HUES48 (cell line): Measurements from ENCODE around the gene RBMS3.
"Not testable (repeated sequence)": the region's sequence is repeated elsewhere in the genome, so short reads cannot be mapped to it uniquely, and the experiment has no call there.

Experiments
- H3K27ac ChIP-seq: one replicate; pipeline ENCODE4 v1.7.0; 2013; ENCODE audit warnings: low read depth, low read length, inconsistent platforms
- H3K27me3 ChIP-seq: 2 replicates; pipeline ENCODE4 v1.6.1; 2013; ENCODE audit warnings: mild to moderate bottlenecking, low read length; ENCODE audit not compliant: control insufficient read depth, insufficient read depth
- H3K36me3 ChIP-seq: 2 replicates; pipeline ENCODE4 v1.6.1; 2013; ENCODE audit warnings: low read length; ENCODE audit not compliant: control insufficient read depth, insufficient read depth
- H3K4me1 ChIP-seq: 2 replicates; pipeline ENCODE4 v1.6.1; 2013; ENCODE audit warnings: mild to moderate bottlenecking, low read length; ENCODE audit not compliant: control insufficient read depth, insufficient read depth
- H3K4me3 ChIP-seq: 2 replicates; pipeline ENCODE4 v1.5.1; 2013; ENCODE audit warnings: mild to moderate bottlenecking, low read depth, low read length
- H3K9ac ChIP-seq: 2 replicates; pipeline ENCODE4 v1.6.1; 2013; ENCODE audit warnings: mild to moderate bottlenecking, low read depth, low read length, moderate library complexity
- H3K9me3 ChIP-seq: 2 replicates; pipeline ENCODE4 v1.6.1; 2013; ENCODE audit warnings: low read length; ENCODE audit not compliant: control insufficient read depth, insufficient read depth

Gene RBMS3

DNA sequence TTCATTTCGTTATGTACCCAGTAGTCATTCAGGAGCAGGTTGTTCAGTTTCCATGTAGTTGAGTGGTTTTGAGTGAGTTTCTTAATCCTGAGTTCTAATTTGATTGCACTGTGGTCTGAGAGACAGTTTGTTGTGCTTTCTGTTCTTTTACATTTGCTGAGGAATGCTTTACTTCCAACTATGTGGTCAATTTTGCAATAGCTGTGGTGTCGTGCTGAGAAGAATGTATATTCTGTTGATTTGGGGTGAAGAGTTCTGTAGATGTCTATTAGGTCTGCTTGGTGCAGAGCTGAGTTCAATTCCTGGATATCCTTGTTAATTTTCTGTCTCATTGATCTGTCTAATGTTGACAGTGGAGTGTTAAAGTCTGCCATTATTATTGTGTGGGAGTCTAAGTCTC, 79.4 kb downstream of the RBMS3 start:
- H3K9ac ChIP-seq, H3K36me3 ChIP-seq, H3K27ac ChIP-seq, H3K4me3 ChIP-seq, H3K27me3 ChIP-seq, H3K9me3 ChIP-seq, H3K4me1 ChIP-seq: not testable (repeated sequence)

DNA sequence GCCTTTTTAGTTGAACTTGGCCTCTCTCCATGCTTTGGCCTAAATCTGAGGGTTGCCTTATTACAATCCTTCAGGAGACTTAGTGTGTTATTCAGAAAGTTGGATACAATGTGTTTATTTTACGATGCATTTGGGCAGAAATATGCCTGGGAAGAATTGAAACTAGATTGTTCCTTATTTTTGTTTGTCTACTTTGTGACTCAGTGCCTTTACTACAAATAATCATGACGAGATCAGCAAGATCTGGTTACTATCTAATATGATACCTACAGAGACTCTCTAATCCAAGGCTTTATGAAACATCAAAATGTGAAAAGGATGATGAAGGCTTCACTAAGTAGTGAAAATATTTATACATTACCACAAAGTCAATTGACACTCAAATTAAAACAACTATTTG, 82.2 kb downstream of the RBMS3 start:
- H3K9ac ChIP-seq, result no peak overlapping the region
- no peaks in the 10 kb centered on the region for H3K27me3 ChIP-seq
- H3K4me1 ChIP-seq, result peaks cover 6% of the 10 kb centered on the region
- no peak overlapping the region for H3K27ac ChIP-seq
- no peaks in the 10 kb centered on the region for H3K36me3 ChIP-seq
- H3K4me3 ChIP-seq, result no peak overlapping the region
- no peaks in the 10 kb centered on the region for H3K9me3 ChIP-seq

DNA sequence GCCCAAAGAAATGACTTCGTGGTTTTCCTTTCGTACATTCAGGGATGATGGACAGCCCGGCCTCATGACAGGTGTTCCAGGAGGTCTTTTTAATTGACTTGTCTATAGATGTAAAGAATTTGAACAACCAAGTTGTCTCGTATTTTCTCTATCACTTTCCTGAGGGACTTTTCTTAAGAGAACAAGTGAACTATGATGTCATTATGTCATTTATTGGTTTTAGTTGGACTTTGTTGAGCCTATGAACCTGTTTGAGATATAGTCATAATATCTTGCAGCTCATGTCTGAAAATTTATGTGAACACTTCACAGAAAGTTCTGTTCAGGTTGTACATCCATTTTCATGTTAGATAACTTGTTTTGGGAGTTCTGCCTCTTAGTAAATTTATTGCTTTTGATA, 89.2 kb downstream of the RBMS3 start:
- Histone ChIP-seq H3K9me3 (no peaks in the 10 kb centered on the region), H3K9ac (no peak overlapping the region), H3K27me3 (no peaks in the 10 kb centered on the region), H3K36me3 (no peaks in the 10 kb centered on the region), H3K4me3 (no peak overlapping the region), H3K4me1 (no peaks in the 10 kb centered on the region; the same call in 1 of the 2 replicates), H3K27ac (no peak overlapping the region)

DNA sequence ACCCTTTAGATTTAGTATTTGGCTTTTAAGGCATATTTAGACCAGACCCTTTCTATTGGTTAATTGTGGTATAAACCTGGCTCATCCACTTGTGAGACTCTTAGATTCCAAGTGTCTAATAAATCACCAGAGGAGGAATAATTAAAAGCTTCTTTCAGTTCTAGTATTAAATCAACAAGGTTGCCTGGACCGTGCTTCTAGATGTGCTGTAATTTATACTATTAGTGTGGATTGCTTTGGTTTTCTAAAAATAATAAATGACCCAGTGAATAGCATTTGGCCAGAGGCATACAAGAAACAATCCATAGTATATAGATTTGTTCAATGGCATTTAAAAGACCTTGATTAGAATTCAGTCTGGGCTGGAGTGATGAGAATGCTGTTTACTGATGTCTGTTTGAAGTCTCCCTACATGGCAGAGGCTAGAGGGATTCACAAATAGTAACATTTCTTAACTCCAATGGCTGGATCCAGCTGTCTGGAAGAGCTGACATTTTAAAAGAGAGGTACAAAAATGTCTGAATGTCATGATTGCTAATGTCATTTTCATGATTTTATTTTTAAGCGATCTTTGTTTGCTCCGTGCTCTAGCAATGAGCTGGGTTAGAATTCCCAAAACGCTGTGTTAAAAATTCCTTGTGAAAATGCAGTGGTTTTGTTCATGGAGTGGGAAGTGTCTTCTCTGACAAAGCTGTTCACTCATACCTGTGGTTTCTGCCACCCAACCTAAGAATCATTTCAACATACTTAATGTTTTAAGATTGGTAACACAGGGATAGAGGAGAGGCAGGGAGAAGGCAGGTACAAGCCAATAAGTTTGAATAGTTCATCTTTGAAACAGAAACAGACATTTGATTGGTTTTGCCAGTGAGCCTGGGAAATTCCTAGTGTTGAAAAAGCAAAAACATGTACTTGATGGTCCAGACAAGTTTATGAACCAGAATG, 89.9 kb downstream of the RBMS3 start:
- Histone ChIP-seq H3K36me3 (no peaks in the 10 kb centered on the region), H3K4me1 (no peaks in the 10 kb centered on the region; the same call in 1 of the 2 replicates), H3K27ac (no peak overlapping the region), H3K27me3 (no peaks in the 10 kb centered on the region), H3K9ac (no peak overlapping the region), H3K4me3 (no peak overlapping the region), H3K9me3 (no peaks in the 10 kb centered on the region)

GRCh38 chr3:29373131-29373680, 92.3 kb downstream of the RBMS3 start:
- Histone ChIP-seq H3K27me3 (no peaks in the 10 kb centered on the region), H3K9me3 (no peaks in the 10 kb centered on the region), H3K4me3 (no peak overlapping the region), H3K9ac (no peak overlapping the region), H3K36me3 (no peaks in the 10 kb centered on the region), H3K27ac (no peak overlapping the region), H3K4me1 (no peaks in the 10 kb centered on the region; the same call in 1 of the 2 replicates)

DNA sequence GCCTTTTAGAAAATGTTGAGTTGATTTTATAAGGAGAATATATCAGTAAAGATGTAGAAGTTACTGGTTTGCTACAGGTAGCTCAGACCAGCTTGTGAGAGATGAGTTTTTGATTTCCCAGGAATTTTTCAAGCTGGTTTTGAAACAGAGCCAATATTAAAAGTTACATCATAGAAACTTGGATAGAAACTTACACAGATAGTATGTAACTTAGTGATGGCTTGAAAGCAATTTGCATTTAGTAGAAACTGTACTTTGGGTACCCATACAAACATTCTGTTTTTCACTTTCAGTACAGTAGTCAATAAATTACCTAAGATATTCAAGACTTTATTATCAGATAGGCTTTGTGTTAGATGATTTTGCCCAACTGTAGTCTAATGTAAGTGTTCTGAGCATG, 93.4 kb downstream of the RBMS3 start:
- Histone ChIP-seq H3K27ac (no peak overlapping the region), H3K9me3 (no peaks in the 10 kb centered on the region), H3K9ac (no peak overlapping the region), H3K4me1 (no peaks in the 10 kb centered on the region; the same call in 1 of the 2 replicates), H3K27me3 (no peaks in the 10 kb centered on the region), H3K36me3 (no peaks in the 10 kb centered on the region), H3K4me3 (no peak overlapping the region)

GRCh38 chr3:29379097-29379496, 98.2 kb downstream of the RBMS3 start:
- H3K27ac ChIP-seq, result no peak overlapping the region
- H3K9me3 ChIP-seq, result no peaks in the 10 kb centered on the region
- no peaks in the 10 kb centered on the region for H3K27me3 ChIP-seq
- no peak overlapping the region for H3K4me3 ChIP-seq
- H3K9ac ChIP-seq, result no peak overlapping the region
- no peaks in the 10 kb centered on the region for H3K36me3 ChIP-seq
- peaks cover 16% of the 10 kb centered on the region; the same call in 1 of the 2 replicates for H3K4me1 ChIP-seq

- Histone ChIP-seq H3K36me3 (no peaks in the 10 kb centered on the region), H3K9me3 (no peaks in the 10 kb centered on the region), H3K4me1 (peaks cover 16% of the 10 kb centered on the region; the same call in 1 of the 2 replicates), H3K9ac (no peak overlapping the region), H3K27ac (no peak overlapping the region), H3K27me3 (no peaks in the 10 kb centered on the region), H3K4me3 (no peak overlapping the region)
Observed at GRCh38 chr3:29381595-29381994, 100.7 kb downstream of the RBMS3 start.

GRCh38 chr3:29382409-29382808, 101.5 kb downstream of the RBMS3 start:
- Histone ChIP-seq H3K4me3 (no peak overlapping the region), H3K4me1 (peaks cover 16% of the 10 kb centered on the region; the same call in 1 of the 2 replicates), H3K9me3 (no peaks in the 10 kb centered on the region), H3K27ac (no peak overlapping the region), H3K27me3 (no peaks in the 10 kb centered on the region), H3K36me3 (no peaks in the 10 kb centered on the region), H3K9ac (no peak overlapping the region)

GRCh38 chr3:29382845-29383244, 102.0 kb downstream of the RBMS3 start:
- no peak overlapping the region for H3K9ac ChIP-seq
- H3K36me3 ChIP-seq, result no peaks in the 10 kb centered on the region
- no peak overlapping the region for H3K27ac ChIP-seq
- H3K9me3 ChIP-seq, result no peaks in the 10 kb centered on the region
- peaks cover 16% of the 10 kb centered on the region; the same call in 1 of the 2 replicates for H3K4me1 ChIP-seq
- H3K4me3 ChIP-seq, result no peak overlapping the region
- no peaks in the 10 kb centered on the region for H3K27me3 ChIP-seq

DNA sequence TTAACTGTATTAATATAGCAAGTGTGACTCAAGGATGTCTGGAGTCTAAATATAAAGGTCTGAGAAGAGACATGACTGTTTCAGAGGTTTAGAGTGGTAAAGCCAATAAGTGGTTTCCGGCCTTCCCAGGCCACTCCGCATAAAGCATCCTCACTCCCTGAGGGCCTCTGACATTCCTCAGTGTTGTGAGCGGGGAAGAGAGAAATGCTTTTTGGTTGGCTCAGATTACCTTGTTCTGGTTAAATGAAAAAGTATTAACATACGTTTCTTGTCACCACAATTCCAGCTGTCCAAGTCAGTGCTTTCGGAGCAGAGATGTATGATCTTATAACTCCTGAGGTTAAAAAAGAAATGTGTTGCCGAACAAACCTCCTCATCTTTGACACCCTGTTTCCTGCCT, 103.8 kb downstream of the RBMS3 start:
- peaks cover 16% of the 10 kb centered on the region; the same call in 1 of the 2 replicates for H3K4me1 ChIP-seq
- H3K4me3 ChIP-seq, result no peak overlapping the region
- H3K27me3 ChIP-seq, result no peaks in the 10 kb centered on the region
- no peaks in the 10 kb centered on the region for H3K9me3 ChIP-seq
- no peak overlapping the region for H3K27ac ChIP-seq
- H3K36me3 ChIP-seq, result no peaks in the 10 kb centered on the region
- no peak overlapping the region for H3K9ac ChIP-seq
